Rectal smooth muscle tissue (tissue), 1 donor: ENCODE data around the gene PARD3.
"Not testable (repeated sequence)": the region's sequence is repeated elsewhere in the genome, so short reads cannot be mapped to it uniquely, and the experiment has no call there.

Source experiments
- H3K27ac ChIP-seq: one replicate; pipeline ENCODE4 v1.7.0; 2013; ENCODE audit warnings: low read depth, low read length, inconsistent platforms
- H3K27me3 ChIP-seq: one replicate; pipeline ENCODE4 v1.7.0; 2013; ENCODE audit warnings: low read length; ENCODE audit not compliant: control insufficient read depth, insufficient read depth
- H3K36me3 ChIP-seq: one replicate; pipeline ENCODE4 v1.7.0; 2013; ENCODE audit warnings: low read length; ENCODE audit not compliant: control insufficient read depth, insufficient read depth
- H3K4me1 ChIP-seq: one replicate; pipeline ENCODE4 v1.7.0; 2013; ENCODE audit warnings: low read length; ENCODE audit not compliant: control insufficient read depth, insufficient read depth
- H3K4me3 ChIP-seq: one replicate; pipeline ENCODE4 v1.7.0; 2013; ENCODE audit warnings: low read length
- H3K9ac ChIP-seq: one replicate; pipeline ENCODE4 v1.7.0; 2013; ENCODE audit warnings: low read length

Gene PARD3

DNA sequence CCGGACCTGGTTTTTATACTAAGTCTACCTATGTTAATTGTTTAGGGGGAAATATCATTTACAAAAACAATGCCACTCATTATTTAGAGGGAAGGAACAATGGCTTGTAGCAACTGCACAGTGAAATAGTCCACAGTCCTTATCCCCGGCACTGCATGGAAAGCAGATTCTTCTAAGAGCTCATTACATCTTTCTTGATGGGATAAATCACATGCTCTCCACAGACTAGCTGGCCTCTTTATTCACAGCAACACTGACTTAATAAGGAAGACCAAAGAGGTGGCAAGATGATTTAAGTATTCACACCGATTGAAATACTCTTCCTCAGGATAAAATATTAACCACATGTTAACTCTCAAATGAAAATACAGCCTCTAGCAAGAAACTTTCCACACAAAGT lies 349.4 kb downstream of the PARD3 start:
- Histone ChIP-seq H3K4me3 (no peak overlapping the region), H3K27me3 (no peaks in the 10 kb centered on the region), H3K9ac (no peak overlapping the region), H3K27ac (no peak overlapping the region), H3K36me3 (no peaks in the 10 kb centered on the region), H3K4me1 (no peaks in the 10 kb centered on the region)

DNA sequence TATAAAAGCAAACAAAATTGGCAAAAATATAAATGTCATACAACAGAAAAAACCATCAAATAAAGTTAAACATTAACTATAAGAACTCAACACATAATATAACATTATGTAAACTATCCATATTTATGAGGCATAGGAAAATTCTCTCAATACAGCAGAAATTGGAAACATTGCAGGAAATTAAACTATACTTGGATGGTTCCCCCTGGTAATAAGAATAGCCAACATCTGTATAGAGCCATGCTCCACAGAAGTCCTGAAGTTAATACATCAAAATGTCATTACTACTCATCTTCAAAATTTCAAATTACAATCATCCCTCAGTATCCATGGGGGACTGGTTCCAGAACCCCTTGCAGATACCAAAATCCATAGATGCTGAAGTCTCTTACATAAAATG lies 350.5 kb downstream of the PARD3 start:
- H3K36me3 ChIP-seq: no peaks in the 10 kb centered on the region
- H3K27ac ChIP-seq: no peak overlapping the region
- H3K4me1 ChIP-seq: no peaks in the 10 kb centered on the region
- no peak overlapping the region for H3K9ac ChIP-seq
- no peaks in the 10 kb centered on the region for H3K27me3 ChIP-seq
- H3K4me3 ChIP-seq: no peak overlapping the region

DNA sequence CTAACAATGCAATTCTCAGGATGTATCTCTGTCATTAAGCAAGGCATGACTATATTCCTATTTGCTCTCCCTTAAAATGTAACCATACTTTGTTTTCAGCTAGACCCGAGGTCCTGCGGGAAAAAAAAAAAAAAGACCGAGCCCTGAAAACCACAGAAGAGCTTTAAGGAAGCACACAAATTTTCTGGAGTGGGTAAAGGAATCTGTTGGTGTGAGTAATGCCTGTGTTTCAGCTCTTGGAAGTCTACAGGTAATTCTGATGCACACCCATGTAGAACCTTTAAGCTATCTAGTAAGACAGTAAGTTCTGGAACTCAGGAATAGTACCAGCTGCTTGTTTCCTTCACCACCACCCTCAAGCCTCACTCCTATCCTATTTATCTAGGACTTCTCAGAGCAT lies 351.1 kb downstream of the PARD3 start:
- Histone ChIP-seq H3K4me1 (no peaks in the 10 kb centered on the region), H3K36me3 (no peaks in the 10 kb centered on the region), H3K4me3 (no peak overlapping the region), H3K27me3 (no peaks in the 10 kb centered on the region), H3K9ac (no peak overlapping the region), H3K27ac (no peak overlapping the region)

DNA sequence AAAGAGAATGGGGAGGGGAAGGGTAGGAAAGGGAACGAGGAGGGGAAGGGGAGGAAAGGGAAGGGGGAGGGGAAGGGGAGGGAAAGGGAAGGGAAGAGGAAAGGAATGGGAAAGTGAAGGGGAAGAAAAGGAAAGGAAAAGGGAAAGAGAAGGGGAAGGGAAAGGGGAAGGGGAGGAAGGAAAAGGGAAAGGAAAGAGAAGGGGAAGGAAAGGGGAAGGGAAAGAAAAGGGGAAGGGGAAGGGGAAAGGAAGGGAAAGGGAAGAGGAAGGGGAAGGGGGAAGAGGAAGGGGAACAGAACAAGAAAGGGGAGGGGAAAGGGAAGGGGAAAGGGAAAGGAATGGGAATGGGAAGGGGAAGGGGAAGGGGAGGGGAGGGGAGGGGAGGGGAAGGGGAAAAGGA lies 352.1 kb downstream of the PARD3 start:
- Histone ChIP-seq H3K27me3 (no peaks in the 10 kb centered on the region), H3K4me3 (no peak overlapping the region), H3K27ac (no peak overlapping the region)

DNA sequence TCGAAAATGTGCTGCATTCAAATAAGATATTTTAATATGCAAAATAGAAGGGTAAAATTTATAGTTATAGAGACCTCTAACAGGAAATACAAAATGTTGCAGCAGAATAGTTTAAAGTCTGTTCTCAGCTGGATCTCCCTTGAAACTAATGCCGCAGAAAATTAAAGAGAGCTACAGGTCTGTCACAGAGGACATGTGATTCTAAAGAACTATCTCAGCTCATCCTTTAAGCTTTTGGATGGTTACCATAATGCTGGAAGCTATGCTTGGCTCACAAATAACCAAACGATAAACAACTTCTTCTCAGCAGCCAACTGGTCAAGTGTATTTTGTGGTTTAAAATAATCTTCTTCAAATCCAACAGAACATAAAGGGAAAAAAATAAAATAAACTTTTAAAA lies 353.0 kb downstream of the PARD3 start:
- H3K4me1 ChIP-seq: no peaks in the 10 kb centered on the region
- no peak overlapping the region for H3K27ac ChIP-seq
- H3K27me3 ChIP-seq: no peaks in the 10 kb centered on the region
- H3K4me3 ChIP-seq: no peak overlapping the region
- no peaks in the 10 kb centered on the region for H3K36me3 ChIP-seq
- no peak overlapping the region for H3K9ac ChIP-seq

More for the DNA sequence above, 352.1 kb downstream of the PARD3 start:
- no peak overlapping the region for H3K9ac ChIP-seq
- no peaks in the 10 kb centered on the region for H3K36me3 ChIP-seq
- H3K4me1 ChIP-seq: no peaks in the 10 kb centered on the region

DNA sequence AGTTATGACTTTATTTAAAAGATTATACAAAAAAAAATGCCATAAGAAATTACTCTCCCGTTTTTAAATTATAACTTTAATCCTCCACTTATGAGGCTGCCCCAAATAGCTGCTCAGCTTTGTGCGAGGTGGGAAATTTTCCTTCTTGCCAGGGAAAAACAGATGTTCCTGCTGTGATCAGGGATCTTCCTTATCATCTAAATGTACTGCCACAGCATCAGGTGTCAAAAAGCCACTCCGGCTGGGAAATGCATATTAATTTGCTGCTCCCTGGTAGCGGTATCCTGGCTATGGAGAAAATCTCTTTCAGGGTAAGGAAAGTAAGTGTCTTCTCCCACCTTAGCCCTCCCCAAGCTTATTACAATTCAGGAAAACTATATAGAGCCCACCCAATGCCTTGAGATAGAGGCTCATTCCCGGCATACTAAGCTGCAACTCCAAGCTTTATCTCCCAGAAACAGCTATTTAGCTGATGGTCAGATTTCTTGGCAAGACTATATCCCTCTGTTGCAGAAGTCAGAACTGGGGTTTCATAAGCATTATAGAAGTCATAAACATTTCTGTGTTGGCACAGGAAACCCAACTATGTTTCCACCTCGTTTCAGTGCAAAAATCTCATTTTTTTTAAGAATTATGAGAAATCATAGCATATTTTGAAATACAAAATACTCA lies 360.4 kb downstream of the PARD3 start:
- no peaks in the 10 kb centered on the region for H3K36me3 ChIP-seq

DNA sequence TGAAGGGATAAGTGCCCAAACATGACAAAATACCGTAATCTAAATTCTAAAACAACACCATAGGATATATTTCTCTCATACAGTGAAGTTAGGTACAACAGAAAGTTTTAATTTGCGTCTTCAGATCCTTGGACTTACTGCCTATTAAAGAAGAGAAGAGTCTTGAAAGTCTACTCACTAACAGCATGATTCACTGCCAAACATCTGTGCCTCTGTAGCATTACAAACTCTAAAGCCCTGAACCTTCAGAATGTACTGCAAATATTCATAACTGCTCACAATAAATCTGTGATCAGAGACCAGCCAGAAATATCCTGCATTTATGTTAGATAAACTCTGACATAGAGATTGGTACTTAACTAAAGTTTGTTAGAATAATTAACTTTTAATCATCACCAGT lies 365.3 kb downstream of the PARD3 start:
- Histone ChIP-seq H3K4me1 (no peaks in the 10 kb centered on the region), H3K36me3 (no peaks in the 10 kb centered on the region), H3K4me3 (no peak overlapping the region), H3K9ac (no peak overlapping the region), H3K27ac (no peak overlapping the region), H3K27me3 (no peaks in the 10 kb centered on the region)

More for the DNA sequence above, 360.4 kb downstream of the PARD3 start:
- no peaks in the 10 kb centered on the region for H3K4me1 ChIP-seq
- H3K4me3 ChIP-seq: no peak overlapping the region
- H3K27me3 ChIP-seq: no peaks in the 10 kb centered on the region
- no peak overlapping the region for H3K27ac ChIP-seq
- H3K9ac ChIP-seq: no peak overlapping the region

DNA sequence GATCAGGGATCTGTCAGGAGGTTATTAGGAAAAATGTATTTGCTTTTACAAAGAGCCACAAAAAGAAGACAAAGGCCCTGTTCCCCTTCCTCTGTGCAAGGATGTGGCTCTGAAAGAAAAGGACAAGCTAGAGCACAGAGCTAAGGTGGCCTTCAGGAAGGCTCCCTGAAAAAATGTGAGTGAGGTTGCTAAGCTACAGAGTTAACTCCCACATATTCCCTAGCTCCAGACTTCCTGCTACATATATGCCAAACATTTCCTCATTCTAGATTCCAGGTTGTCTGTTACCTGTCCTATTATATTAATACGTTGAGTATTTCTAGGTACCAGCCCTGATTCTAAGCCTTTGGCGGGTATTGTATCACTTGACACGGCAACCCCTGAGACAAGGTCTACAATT lies 369.0 kb downstream of the PARD3 start:
- Histone ChIP-seq H3K27ac (no peak overlapping the region), H3K9ac (no peak overlapping the region), H3K4me1 (no peaks in the 10 kb centered on the region), H3K4me3 (no peak overlapping the region), H3K36me3 (no peaks in the 10 kb centered on the region), H3K27me3 (no peaks in the 10 kb centered on the region)

DNA sequence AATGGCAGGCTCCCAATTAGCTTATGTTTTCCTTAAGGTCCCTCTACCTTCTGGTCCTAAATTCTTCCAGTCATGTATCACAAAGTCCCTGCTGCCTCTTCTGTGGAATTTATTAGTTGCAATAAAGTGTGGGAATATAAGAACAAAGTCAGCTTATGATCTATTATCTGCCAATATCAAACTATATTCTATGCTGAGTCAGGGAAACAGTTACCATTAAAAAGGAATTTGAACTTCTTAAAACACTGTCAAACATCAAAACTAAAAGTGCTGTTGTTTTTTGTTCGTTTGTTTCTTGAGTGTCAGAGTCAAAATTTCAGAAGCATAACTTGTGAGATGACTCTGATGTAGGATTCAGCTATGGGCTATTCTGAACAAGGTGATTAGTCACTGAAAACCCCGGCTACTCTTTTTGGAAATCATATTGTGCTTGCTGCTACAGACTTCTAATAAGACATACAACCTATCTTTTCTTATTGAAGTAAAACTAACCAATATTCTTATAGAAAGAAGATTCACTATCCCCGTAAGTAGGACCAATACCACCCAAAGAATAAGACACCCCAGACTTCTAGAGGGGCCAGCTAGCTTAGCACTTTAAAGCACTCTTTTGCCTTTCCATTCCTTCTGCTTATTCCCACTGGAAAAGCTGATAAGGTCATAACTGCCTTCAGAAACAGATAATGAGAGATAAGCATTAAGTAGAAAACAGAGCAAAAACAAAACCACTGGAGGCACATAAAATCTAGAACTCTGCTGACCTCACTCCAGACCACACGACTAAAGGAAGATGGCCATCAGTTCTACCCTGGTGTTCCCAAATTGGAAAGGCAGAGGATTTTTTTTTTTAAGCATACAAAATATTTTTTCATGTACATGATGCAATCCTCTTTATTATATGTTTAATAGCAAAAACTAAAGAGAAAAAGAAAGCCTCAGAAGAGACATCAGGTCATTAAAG lies 370.6 kb downstream of the PARD3 start:
- Histone ChIP-seq H3K27me3 (no peaks in the 10 kb centered on the region), H3K9ac (no peak overlapping the region), H3K4me3 (no peak overlapping the region), H3K4me1 (no peaks in the 10 kb centered on the region), H3K27ac (no peak overlapping the region), H3K36me3 (no peaks in the 10 kb centered on the region)

DNA sequence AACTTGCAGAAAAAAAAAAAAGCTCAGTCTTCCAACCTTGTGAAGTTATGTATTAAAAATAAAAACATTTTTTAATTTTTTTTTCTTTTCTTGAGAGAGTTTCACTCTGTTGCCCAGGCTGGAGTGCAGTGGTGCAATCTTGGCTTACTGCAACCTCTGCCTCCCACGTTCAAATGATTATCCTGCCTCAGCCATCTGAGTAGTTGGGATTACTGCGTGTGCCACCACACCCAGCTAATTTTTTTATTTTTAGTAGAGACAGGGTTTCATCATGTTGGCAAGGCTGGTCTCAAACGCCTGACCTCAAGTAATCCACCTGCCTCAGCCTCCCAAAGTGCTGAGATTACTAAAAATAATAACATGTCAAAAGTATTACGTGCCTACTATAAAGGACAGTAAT lies 375.7 kb downstream of the PARD3 start:
- H3K4me3 ChIP-seq, H3K4me1 ChIP-seq, H3K27ac ChIP-seq: not testable (repeated sequence)

DNA sequence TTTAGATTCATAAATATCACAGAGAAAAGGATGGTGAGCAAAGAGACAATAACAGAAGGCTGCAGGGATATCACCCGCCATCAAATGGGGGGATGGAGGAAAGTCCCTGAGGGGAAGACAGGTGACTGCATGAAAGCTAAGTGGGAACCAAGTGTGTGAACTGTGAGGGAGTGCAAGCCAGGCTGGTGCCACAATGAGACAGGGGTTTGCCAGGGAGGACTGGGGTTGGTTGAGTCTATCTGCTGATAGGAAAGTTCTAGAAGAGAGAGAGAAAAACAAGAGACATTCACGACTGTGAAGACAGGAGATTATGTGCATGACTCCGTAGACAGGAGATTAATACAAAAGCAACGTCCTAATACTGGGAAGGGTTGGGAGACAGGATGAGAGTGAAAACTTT lies 376.4 kb downstream of the PARD3 start:
- no peaks in the 10 kb centered on the region for H3K36me3 ChIP-seq
- H3K9ac ChIP-seq: no peak overlapping the region
- no peak overlapping the region for H3K27ac ChIP-seq
- H3K27me3 ChIP-seq: no peaks in the 10 kb centered on the region
- H3K4me3 ChIP-seq: no peak overlapping the region
- no peaks in the 10 kb centered on the region for H3K4me1 ChIP-seq

More for the DNA sequence above, 375.7 kb downstream of the PARD3 start:
- not testable (repeated sequence) for H3K27me3 ChIP-seq, H3K36me3 ChIP-seq, H3K9ac ChIP-seq

DNA sequence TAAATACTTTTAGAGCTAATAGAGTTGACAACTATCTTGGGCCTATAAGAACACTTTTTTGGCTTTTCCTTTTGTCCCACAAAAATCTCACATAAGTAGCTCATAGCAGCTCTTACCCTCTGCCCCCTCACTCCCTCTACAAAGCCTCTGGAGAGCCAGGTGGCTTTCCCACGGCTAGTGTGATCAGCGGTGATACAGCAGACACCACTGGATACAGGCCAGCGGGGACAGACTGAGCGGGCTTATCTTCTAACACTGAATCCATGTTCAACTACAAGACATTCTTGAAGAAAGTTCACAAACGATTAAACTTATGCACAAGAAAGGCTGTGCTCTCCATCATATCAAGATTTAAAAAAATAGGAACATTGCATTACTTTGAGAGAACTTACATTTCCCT lies 377.2 kb downstream of the PARD3 start:
- H3K9ac ChIP-seq: no peak overlapping the region
- H3K27me3 ChIP-seq: no peaks in the 10 kb centered on the region
- no peak overlapping the region for H3K4me3 ChIP-seq
- H3K27ac ChIP-seq: no peak overlapping the region
- no peaks in the 10 kb centered on the region for H3K36me3 ChIP-seq
- H3K4me1 ChIP-seq: no peaks in the 10 kb centered on the region
